AG09319 (cell line): ENCODE data around the gene THRA.

ENCODE experiments used
- DNase-seq: peaks from one replicate; pipeline ENCODE4 v3.0.0-alpha.2; 2010; ENCODE audit warnings: low read depth; ENCODE audit errors: extremely low read depth
- CTCF ChIP-seq: IDR thresholded peaks from 2 replicates; pipeline ENCODE4 v1.5.1; 2011; ENCODE audit warnings: low read depth, mild to moderate bottlenecking, inconsistent platforms, low read length, moderate library complexity

The THRA gene

DNA sequence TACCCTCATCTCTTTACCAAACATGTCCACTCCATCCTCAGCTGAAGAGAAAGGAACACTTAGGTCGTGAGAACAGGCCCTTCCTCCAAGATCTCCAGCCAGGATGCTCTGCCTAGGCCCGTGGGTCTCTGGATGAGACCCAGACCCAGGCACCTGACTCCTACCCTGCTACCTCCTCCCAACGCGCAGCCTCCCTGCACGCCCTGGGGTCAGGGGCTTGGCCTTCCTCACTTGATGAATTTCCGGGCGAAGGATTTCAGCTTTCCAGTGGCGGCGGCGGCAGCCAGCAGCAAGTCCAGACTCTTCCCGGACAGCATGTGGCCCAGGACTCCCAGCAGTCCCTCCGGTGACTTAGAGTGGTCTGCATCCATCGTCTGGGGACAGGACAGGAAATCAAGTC, 34.2 kb upstream of the THRA start:
- TF ChIP-seq CTCF, result no peak
- DNase-seq, result no peak

DNA sequence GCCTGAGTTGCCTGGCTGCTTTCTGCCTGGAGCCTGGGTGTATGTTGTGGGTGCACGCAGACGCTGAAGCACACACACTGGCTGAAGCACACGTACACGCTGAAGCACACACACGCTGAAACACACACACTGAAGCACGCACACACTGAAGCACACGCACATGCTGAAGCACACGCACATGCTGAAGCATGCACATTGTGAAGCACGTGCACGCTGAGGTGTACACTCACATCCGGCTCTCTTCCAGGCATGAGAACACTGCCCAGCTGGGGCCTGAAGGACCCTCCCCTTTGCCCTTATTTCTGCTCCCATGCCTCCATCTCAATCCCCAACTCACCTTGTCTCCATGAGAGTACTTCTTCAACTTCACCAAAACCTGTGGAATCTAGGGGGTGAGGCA, 31.1 kb upstream of the THRA start:
- no peak for DNase-seq
- no peak for TF ChIP-seq CTCF

DNA sequence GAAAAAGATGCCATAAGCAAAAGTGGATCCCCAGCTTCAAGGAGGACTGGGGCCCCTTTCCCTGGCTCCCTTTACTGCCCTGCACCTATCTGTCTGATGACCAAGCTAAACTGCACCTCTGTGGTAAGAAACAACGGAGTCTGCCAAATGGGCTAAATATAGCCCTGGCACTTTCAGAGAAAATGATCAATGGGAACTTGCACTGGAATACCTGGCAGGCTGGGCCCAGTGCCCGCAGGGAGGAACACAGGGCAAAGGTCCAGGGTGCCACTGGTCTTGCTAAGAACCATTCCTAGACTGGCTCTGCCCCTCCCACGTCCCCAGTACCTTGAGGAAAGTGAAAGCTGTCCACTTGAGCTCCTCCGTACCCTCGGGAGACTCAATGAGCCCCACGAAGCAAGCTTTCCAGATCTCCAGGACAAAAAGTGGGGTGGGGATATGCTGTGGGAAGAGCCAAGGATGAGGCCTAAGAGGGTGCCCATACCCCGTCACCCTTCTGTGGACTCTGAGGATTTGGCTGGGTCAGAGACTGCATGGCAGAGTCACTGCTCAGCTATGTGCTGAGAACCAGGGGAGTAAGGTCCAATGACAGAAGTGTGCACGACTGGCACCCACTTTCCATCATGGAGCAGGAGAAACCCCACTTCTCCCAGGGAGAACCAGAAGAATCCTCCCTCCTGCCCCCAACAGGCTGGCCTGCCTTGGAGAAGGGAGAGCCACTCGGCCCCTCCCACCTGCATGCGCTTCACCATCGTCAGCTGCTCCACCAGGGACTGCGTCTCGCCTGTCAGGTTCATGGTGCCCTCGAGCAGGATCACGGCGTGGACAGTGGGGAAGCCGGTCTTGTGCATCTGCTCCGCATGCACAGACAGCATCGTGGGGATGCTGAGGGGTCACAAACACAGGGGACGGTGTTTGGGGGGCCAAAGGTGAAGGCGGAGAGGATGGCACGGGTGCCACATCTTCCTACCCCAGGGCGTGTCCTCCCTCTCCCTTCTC, 30.1 kb upstream of the THRA start:
- TF ChIP-seq CTCF, result no peak
- no peak for DNase-seq

- no peak for DNase-seq
- TF ChIP-seq CTCF, result no peak
Measured at GRCh38 chr17:40033339-40033738, 29.4 kb upstream of the THRA start.

GRCh38 chr17:40034426-40035161, 28.2 kb upstream of the THRA start:
- TF ChIP-seq CTCF, result no peak
- no peak for DNase-seq

DNA sequence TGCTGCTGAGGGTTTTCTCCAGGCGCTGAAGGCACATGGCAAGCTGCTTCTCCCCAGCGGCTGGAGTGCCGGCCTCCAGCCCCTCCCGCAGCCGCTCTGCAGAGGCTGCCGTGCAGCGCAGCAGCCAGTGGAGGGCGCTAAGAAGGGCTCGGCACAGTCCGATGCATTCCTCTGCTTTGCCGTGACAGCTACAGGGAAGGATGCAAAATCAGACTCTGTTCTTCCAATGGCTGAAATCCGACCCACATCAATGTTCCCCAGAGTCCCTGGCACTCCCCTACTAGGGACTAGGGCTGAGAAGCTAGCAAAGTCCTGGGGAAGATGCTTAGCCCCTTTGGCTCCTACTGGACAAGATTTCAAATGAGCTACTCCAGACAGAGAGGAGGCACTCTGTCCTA, 27.6 kb upstream of the THRA start:
- DNase-seq, result no peak
- peak; percentile 73 for TF ChIP-seq CTCF
